ENCODE data around the gene TRIM58.

TRIM58 gene

GRCh38 chr1:247895163-247895637 lies 38.2 kb downstream of the TRIM58 start, which contains the start of gene OR2W3:
TSS of gene OR2W3 (plus strand) at chr1:247895587. CDS start at chr1:247895587, 0 bp downstream.
- no peak for DNase-seq

- no peak for DNase-seq
These were observed 39.0 kb downstream of the TRIM58 start for GRCh38 chr1:247895976-247896375.

GRCh38 chr1:247904122-247904521 lies 47.1 kb downstream of the TRIM58 start:
- DNase-seq = no peak

- no peak for DNase-seq
These were observed 48.2 kb downstream of the TRIM58 start for GRCh38 chr1:247905181-247905580.

- peak; percentile 30 to 34 for DNase-seq
These were observed 49.0 kb downstream of the TRIM58 start for GRCh38 chr1:247905910-247906503.

- DNase-seq = no peak
These were observed 49.6 kb downstream of the TRIM58 start for GRCh38 chr1:247906504-247907047.

GRCh38 chr1:247908766-247909165 lies 51.8 kb downstream of the TRIM58 start:
- no peak for DNase-seq

- DNase-seq = no peak
These were observed 56.8 kb downstream of the TRIM58 start for GRCh38 chr1:247913786-247914185.

- DNase-seq = no peak
These were observed 58.1 kb downstream of the TRIM58 start for GRCh38 chr1:247914941-247915662.

- no peak for DNase-seq
These were observed 63.0 kb downstream of the TRIM58 start, which contains the start of gene OR2T8 for GRCh38 chr1:247919952-247920351. TSS of gene OR2T8 (plus strand) at chr1:247920252. CDS start at chr1:247921018, 766 bp downstream.

GRCh38 chr1:247923941-247924340 lies 67.0 kb downstream of the TRIM58 start:
- no peak for DNase-seq

GRCh38 chr1:247924868-247925267 lies 67.9 kb downstream of the TRIM58 start, which contains the start of gene OR2AJ1:
TSS of gene OR2AJ1 (plus strand) at chr1:247924889. CDS start at chr1:247933769, 8,880 bp downstream.
- no peak for DNase-seq

Measured in activated T-cell treated with anti-CD3 and anti-CD28 coated beads, Interleukin-2, amount 50 U/mL, for 48 hours (primary cell).